ENCODE measurements around the gene ARG1. TPM values are rescaled to one million over a fixed set of nuclear protein-coding genes. Genes with fewer than 3 reads are reported as not detected.

ARG1 gene
- total and polyA plus RNA-seq, 2 of the 8 experiments (the other 6 are each of a cell fraction or from before 2014, with no cell fraction given): not detected

- Histone ChIP-seq H3K79me2 (ENCODE audit: control insufficient read depth in 1 of 2, insufficient read depth in 2 of 2, low read length in 2 of 2) (no peaks in the 10 kb centered on the region), H3K23me2 (ENCODE audit: low read depth, low read length) (no peaks in the 10 kb centered on the region), H3K9ac (replicated peaks in 1 of 4; ENCODE audit: extremely low read depth in 1 of 4, low read depth in 3 of 4, low read length in 3 of 4) (no peak overlapping the region), H4K8ac (ENCODE audit: extremely low read depth, insufficient read depth, low read length) (no peak overlapping the region), H4K5ac (ENCODE audit: insufficient read length, low read depth, low read length) (no peak overlapping the region), H2AK5ac (ENCODE audit: low read depth, low read length) (no peak overlapping the region), H4K20me1 (replicated peaks in 1 of 2; ENCODE audit: control insufficient read depth in 1 of 2, insufficient read depth in 2 of 2, low read length in 2 of 2) (no peaks in the 10 kb centered on the region), H3K79me1 (ENCODE audit: low read depth, low read length) (no peaks in the 10 kb centered on the region), H2BK120ac (replicated peaks; ENCODE audit: low read depth, low read length) (no peak overlapping the region), H2BK12ac (ENCODE audit: low read depth, low read length) (no peak overlapping the region), H3K18ac (ENCODE audit: extremely low read depth, low read length) (no peak overlapping the region), H3K4me3 (ENCODE audit: extremely low read depth in 1 of 4, insufficient read depth in 2 of 4, low read depth in 3 of 4, low read length in 4 of 4) (no peak overlapping the region), H2BK15ac (ENCODE audit: low read length) (no peak overlapping the region), H3K27ac (ENCODE audit: low read depth, low read length) (no peak overlapping the region), H2BK20ac (ENCODE audit: low read length) (no peak overlapping the region), H3K4me2 (ENCODE audit: insufficient read depth in 1 of 2, low read depth in 2 of 2, low read length in 2 of 2) (no peak overlapping the region), H3K4ac (replicated peaks; ENCODE audit: insufficient read length, low read depth, low read length) (no peak overlapping the region), H3K9me3 (ENCODE audit: insufficient read depth in 2 of 2, low read depth in 1 of 2, low read length in 1 of 2) (no peaks in the 10 kb centered on the region), H2AFZ (ENCODE audit: low read length) (no peak overlapping the region), H3K14ac (ENCODE audit: insufficient read length) (no peak overlapping the region), H3K23ac (ENCODE audit: insufficient read length) (no peak overlapping the region), H3K36me3 (ENCODE audit: control insufficient read depth in 2 of 4, insufficient read depth in 4 of 4, low read length in 3 of 4) (peaks cover 0 to 48% (median 20%) of the 10 kb centered on the region in 4 experiments; a peak in 6 of 8 replicates), H3K4me1 (replicated peaks in 1 of 4; ENCODE audit: control insufficient read depth in 3 of 4, insufficient read depth in 4 of 4, low read length in 3 of 4) (no peaks in the 10 kb centered on the region), H3K56ac (replicated peaks; ENCODE audit: insufficient read length, low read depth, low read length) (no peak overlapping the region), H2BK5ac (ENCODE audit: low read depth, low read length) (no peak overlapping the region), H3K27me3 (replicated peaks in 1 of 4; ENCODE audit: control insufficient read depth in 3 of 4, extremely low read depth in 1 of 4, insufficient read depth in 3 of 4, low read length in 3 of 4) (no peaks in the 10 kb centered on the region), H4K91ac (replicated peaks; ENCODE audit: insufficient read length, low read length) (no peak overlapping the region)
- TF ChIP-seq GABPA (IDR thresholded peaks at IDR 0.05; ENCODE audit: borderline replicate concordance, insufficient read depth, low read length) (no peak), SRF (IDR thresholded peaks at IDR 0.05; ENCODE audit: low read depth, low read length) (no peak), SAP30 (IDR thresholded peaks at IDR 0.05; ENCODE audit: insufficient read depth, insufficient replicate concordance, low read length) (no peak), PHF8 (conservative IDR thresholded peaks at IDR 0.05; ENCODE audit: low read depth, low read length) (no peak), CTBP2 (IDR thresholded peaks at IDR 0.05; ENCODE audit: borderline replicate concordance, insufficient read depth, insufficient read length, low read length) (no peak), MAX (IDR thresholded peaks at IDR 0.05) (no peak), NANOG (IDR thresholded peaks at IDR 0.05; ENCODE audit: insufficient read depth, low read depth, low read length, poor library complexity, severe bottlenecking) (no peak)
- DNase-seq (ENCODE audit: low read depth in 1 of 2, low spot score in 2 of 2) (no peak), FAIRE-seq (no peak)
- CTCF ChIA-PET (ENCODE audit: partially characterized antibody): interaction anchor here (0.9 kb wide), 1 partner anchor 12 kb away, joined by 3 read pairs; no protein-coding TSS in a partner anchor
- POLR2A ChIA-PET (ENCODE audit: partially characterized antibody): no interaction called here
- 87% methylated on average over 4 of the region's 4 CpGs; no CpG with 5 or more reads in 1 of the 2 experiments for WGBS, 2 experiments (ENCODE audit: extremely low coverage in 1 of 2, insufficient coverage in 1 of 2, insufficient read length in 1 of 2, insufficient replicate concordance in 2 of 2, low coverage in 1 of 2, low lambda C conversion rate in 2 of 2, missing lambda C conversion rate in 1 of 2)
Observed at GRCh38 chr6:131587909-131588308, 14.9 kb downstream of the ARG1 start.

All from H1 (cell line).